HCT116 (cell line): ENCODE measurements around the gene OSBP2. TPM values are rescaled to one million over a fixed set of nuclear protein-coding genes. Genes with fewer than 3 reads are reported as not detected.
"Not testable (repeated sequence)": the region's sequence is repeated elsewhere in the genome, so short reads cannot be mapped to it uniquely, and the experiment has no call there.

Source experiments
- ATAC-seq: fragments of 200-7000 bp; cut with Tn5 transposase; 2 replicates; pipeline ENCODE4 v1.9.1; 2020; ENCODE audit warnings: mild to moderate bottlenecking, moderate library complexity
- BruUV-seq: library from RNA; stranded (reverse); fragments of 400-500 nt; replicated peaks from 2 replicates; lab custom pipeline; 2021; lab: Mats Ljungman, UMichigan
- CTCF ChIA-PET: fragments of 300-600 bp; sonication (Branson Sonifier 250); formaldehyde crosslinking; loops from one replicate; lab custom pipeline; 2021; ENCODE audit warnings: antibody characterized with exemption; lab: Charles Lee
- POLR2A ChIA-PET: fragments of 300-600, 350-600 bp; sonication (Branson Sonifier 250); formaldehyde crosslinking; loops from one replicate; lab custom pipeline; 2021; ENCODE audit warnings: antibody characterized with exemption; lab: Charles Lee
- RAD21 ChIA-PET, 2 experiments: fragments of 300-600 bp; sonication (Branson Sonifier 250); formaldehyde crosslinking; loops; one replicate each; lab custom pipeline; 2023; ENCODE audit warnings: low total read pairs in 2 of 2; ENCODE audit not compliant: uncharacterized antibody in 2 of 2, unreplicated experiment in 2 of 2, low non-redundant PET in 1 of 2; lab: Charles Lee
- DNase-seq: peaks from one replicate; pipeline ENCODE4 v3.0.0-alpha.2; 2010; ENCODE audit warnings: low read depth, low spot score
- H2AFZ ChIP-seq: fragments of 200-600 bp; shearing (Covaris generic), sonication (generic); 2 replicates; pipeline ENCODE4 v1.6.1; 2017; ENCODE audit warnings: low read depth, mixed run types, mixed read lengths, antibody characterized with exemption, low read length; ENCODE audit not compliant: poor library complexity, severe bottlenecking
- H3K27ac ChIP-seq: 2 replicates; pipeline ENCODE4 v1.5.1; 2012; ENCODE audit warnings: low read depth, low read length
- H3K27me3 ChIP-seq: fragments of 200-600 bp; sonication (generic); 2 replicates; pipeline ENCODE4 v1.6.1; 2016; ENCODE audit warnings: mixed run types, low read length, mixed read lengths; ENCODE audit not compliant: insufficient read depth
- H3K36me3 ChIP-seq, 2 experiments: fragments of 200-500 bp in 1 of 2; fragments of 200-600 bp in 1 of 2; sonication (Bioruptor generic) in 1 of 2; sonication (generic) in 1 of 2; 2 replicates each; pipeline versions ENCODE4 v1.5.1 to v1.6.1; 2014 to 2016; ENCODE audit warnings: low read length in 2 of 2, inconsistent platforms in 1 of 2, mixed read lengths in 1 of 2, mixed run types in 1 of 2; ENCODE audit not compliant: insufficient read depth in 2 of 2, control insufficient read depth in 1 of 2
- H3K4me1 ChIP-seq, 2 experiments: fragments of 200-600 bp in 1 of 2; sonication (generic) in 1 of 2; 2 replicates each; pipeline versions ENCODE4 v1.5.1 to v1.6.1; 2012 to 2017; ENCODE audit warnings: low read length in 2 of 2, inconsistent platforms in 1 of 2, mild to moderate bottlenecking in 1 of 2, mixed read lengths in 1 of 2, mixed run types in 1 of 2, moderate library complexity in 1 of 2; ENCODE audit not compliant: insufficient read depth in 2 of 2, control insufficient read depth in 1 of 2
- H3K4me2 ChIP-seq: fragments of 200-600 bp; sonication (generic); 2 replicates; pipeline ENCODE4 v1.6.1; 2017; ENCODE audit warnings: mixed run types, low read length, mixed read lengths
- H3K4me3 ChIP-seq, 2 experiments: fragments of 200-600 bp in 1 of 2; sonication (generic) in 1 of 2; replicated peaks in 1 of 2; 2 replicates each; pipeline ENCODE4 v1.5.1; 2011 to 2016; ENCODE audit warnings: low read length in 2 of 2, control low read depth in 1 of 2, low read depth in 1 of 2, mild to moderate bottlenecking in 1 of 2, mixed read lengths in 1 of 2, mixed run types in 1 of 2
- H3K79me2 ChIP-seq: fragments of 200-600 bp; sonication (generic); 2 replicates; pipeline ENCODE4 v1.6.1; 2017; ENCODE audit warnings: mild to moderate bottlenecking, mixed run types, low read length, moderate library complexity, mixed read lengths; ENCODE audit not compliant: insufficient read depth
- H3K9ac ChIP-seq: fragments of 200-600 bp; sonication (generic); 2 replicates; pipeline ENCODE4 v1.6.1; 2016; ENCODE audit warnings: low read length, mixed read lengths
- H3K9me2 ChIP-seq: fragments of 200-600 bp; sonication (generic), shearing (Covaris generic); 2 replicates; pipeline ENCODE4 v1.6.1; 2017; ENCODE audit warnings: mixed run types, mild to moderate bottlenecking, moderate library complexity; ENCODE audit not compliant: insufficient read depth
- H3K9me3 ChIP-seq, 2 experiments: fragments of 200-500 bp in 1 of 2; fragments of 200-600 bp in 1 of 2; sonication (Bioruptor generic) in 1 of 2; sonication (generic) in 1 of 2; 2 replicates each; pipeline ENCODE4 v1.6.1; 2014 to 2017; ENCODE audit warnings: low read length in 2 of 2, mixed read lengths in 2 of 2, inconsistent platforms in 1 of 2, low read depth in 1 of 2, mild to moderate bottlenecking in 1 of 2, mixed run types in 1 of 2, moderate library complexity in 1 of 2; ENCODE audit not compliant: control insufficient read depth in 1 of 2, insufficient read depth in 1 of 2
- H4K20me1 ChIP-seq: fragments of 200-600 bp; sonication (generic), shearing (Covaris generic); 2 replicates; pipeline ENCODE4 v1.6.1; 2017; ENCODE audit warnings: mixed run types, mild to moderate bottlenecking, moderate library complexity; ENCODE audit not compliant: insufficient read depth
- CEBPB ChIP-seq: IDR thresholded peaks from 2 replicates; pipeline ENCODE4 v1.6.1; 2012; ENCODE audit warnings: low read depth
- FOSL1 ChIP-seq: IDR thresholded peaks from 2 replicates; pipeline ENCODE4 v1.6.1; 2012; ENCODE audit warnings: low read depth
- JUND ChIP-seq: IDR thresholded peaks from 2 replicates; pipeline ENCODE4 v1.6.1; 2012
- RAD21 ChIP-seq: IDR thresholded peaks from 2 replicates; pipeline ENCODE4 v1.6.1; 2012; ENCODE audit warnings: low read depth, mild to moderate bottlenecking
- SIN3A ChIP-seq: IDR thresholded peaks from 2 replicates; pipeline ENCODE4 v1.6.1; 2012; ENCODE audit warnings: low read depth
- SP1 ChIP-seq: IDR thresholded peaks from 2 replicates; pipeline ENCODE4 v1.6.1; 2012; ENCODE audit warnings: low read depth
- TCF7L2 ChIP-seq: IDR thresholded peaks from 2 replicates; pipeline ENCODE4 v1.7.0; 2011; ENCODE audit warnings: borderline replicate concordance, inconsistent platforms; ENCODE audit not compliant: insufficient read depth, insufficient read length; ENCODE audit errors: extremely low read depth
- intact Hi-C: fragments of 100-400 bp; cut with micrococcal nuclease; formaldehyde crosslinking; loops from 2 replicates; pipeline ENCODE4 v1.10.0; 2022
- total RNA-seq: library from RNA; stranded (reverse); gene quantifications from one replicate; pipeline ENCODE4 v1.2.1, GENCODE V29; 2021; ENCODE audit not compliant: unreplicated experiment
- TF ChIP-seq, protein P1 (sequence below): IDR thresholded peaks from 2 replicates; pipeline ENCODE4 v1.6.1; 2012

The OSBP2 gene
- total RNA-seq, 1 experiment from 2014 or later, result 12.9 TPM

- Histone ChIP-seq H3K79me2 (peaks cover 3% of the 10 kb centered on the region; the same call in 1 of the 2 replicates), H3K9me2 (no peaks in the 10 kb centered on the region), H3K27me3 (no peaks in the 10 kb centered on the region), H3K9ac (peak overlapping the region; percentile 45), H3K27ac (peak overlapping the region; percentile 29; the same call in 1 of the 2 replicates), H3K9me3 (no peaks in the 10 kb centered on the region; a peak in 1 of 4 replicates), H3K36me3 (no peaks in the 10 kb centered on the region), H3K4me1 (peaks cover 46 to 68% of the 10 kb centered on the region in 2 experiments), H3K4me2 (peak overlapping the region; percentile 69), H3K4me3 (0 out of 4 replicates have a peak overlapping the region, but pooled peaks of 1 of the 2 experiments have one; percentile 8), H4K20me1 (no peaks in the 10 kb centered on the region), H2AFZ (no peak overlapping the region)
- intact Hi-C loops, result loop anchor here (5.0 kb wide), 1 partner anchor 74 kb away; no protein-coding TSS in a partner anchor
- ChIA-PET CTCF (interaction anchor here (1.6 kb wide), 1 partner anchor 56 kb away, joined by 4 read pairs; no protein-coding TSS in a partner anchor), POLR2A (interaction anchor here (0.8 kb wide), 1 partner anchor 547 kb away, joined by 4 read pairs; no protein-coding TSS in a partner anchor), RAD21 (no interaction called here)
- DNase-seq (peak; percentile 70), ATAC-seq (peak; percentile 80)
- BruUV-seq, result no TSS peak
- TF ChIP-seq SIN3A (peak; percentile 40; the same call in 1 of the 2 replicates), CEBPB (peak; percentile 50), JUND (0 out of 2 replicates have a peak, but pooled peaks have one; percentile 14), SP1 (peak; percentile 32), RAD21 (no peak), TCF7L2 (peak; percentile 71), FOSL1 (no peak)
- TF ChIP-seq, protein P1, sequence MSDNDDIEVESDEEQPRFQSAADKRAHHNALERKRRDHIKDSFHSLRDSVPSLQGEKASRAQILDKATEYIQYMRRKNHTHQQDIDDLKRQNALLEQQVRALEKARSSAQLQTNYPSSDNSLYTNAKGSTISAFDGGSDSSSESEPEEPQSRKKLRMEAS, result peak; percentile 53
Measured at GRCh38 chr22:30705710-30706651, 11.3 kb downstream of the OSBP2 start.

GRCh38 chr22:30709980-30710379 lies 15.3 kb downstream of the OSBP2 start:
- intact Hi-C loops, result loop anchor here (5.0 kb wide), 1 partner anchor 78 kb away; no protein-coding TSS in a partner anchor
- ATAC-seq (0 out of 2 replicates have a peak, but pooled peaks have one; percentile 28), DNase-seq (peak; percentile 23)
- H3K9me2 ChIP-seq, H3K36me3 ChIP-seq, H3K79me2 ChIP-seq, H3K9ac ChIP-seq, CTCF ChIA-PET, BruUV-seq, POLR2A ChIA-PET, RAD21 ChIA-PET, H3K9me3 ChIP-seq, H4K20me1 ChIP-seq, H3K4me3 ChIP-seq, H2AFZ ChIP-seq, H3K27me3 ChIP-seq: not testable (repeated sequence)
- H3K4me2 ChIP-seq, result peak overlapping the region; percentile 40
- peak; percentile 27 for TF ChIP-seq FOSL1
- peak overlapping the region; percentile 49; the same call in 1 of the 2 replicates for H3K27ac ChIP-seq
- peaks cover 22 to 36% of the 10 kb centered on the region in 2 experiments for H3K4me1 ChIP-seq
